Activated CD8-positive, alpha-beta memory T cell treated with anti-CD3 and anti-CD28 coated beads for 4 hours (primary cell): ENCODE data around the gene OR10C1.

Source experiments
- DNase-seq, 2 donors: peaks; one replicate each; pipeline ENCODE4 v3.0.0-alpha.2; 2020; ENCODE audit warnings: low read depth in 2 of 2

The OR10C1 gene

DNA sequence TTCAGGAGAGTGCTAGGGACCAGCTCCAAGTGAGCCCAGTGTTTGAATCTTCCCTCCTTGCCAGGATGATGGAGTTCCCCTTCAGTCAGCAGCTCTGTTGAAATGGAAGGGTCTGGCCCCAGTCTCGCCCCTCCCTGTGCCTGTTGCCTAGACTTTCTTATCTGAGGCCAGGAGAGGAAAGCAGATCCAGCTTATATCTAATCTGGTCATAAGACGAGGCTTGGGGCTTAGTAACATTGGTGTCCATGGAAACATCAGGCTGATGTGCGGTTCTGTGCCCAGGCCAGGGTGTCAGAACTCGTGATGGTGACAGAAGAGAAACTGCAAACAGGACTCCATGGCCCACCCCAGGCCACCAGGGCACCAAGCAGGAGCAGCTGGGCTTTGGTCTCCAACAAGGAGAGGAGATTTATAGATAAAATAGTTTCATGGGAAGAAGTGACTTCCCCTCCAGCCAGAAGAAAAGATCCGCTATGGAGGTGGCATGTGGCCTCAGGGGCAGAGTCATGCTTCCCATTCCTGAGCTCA, 38.9 kb downstream of the OR10C1 start:
- no peak for DNase-seq

DNA sequence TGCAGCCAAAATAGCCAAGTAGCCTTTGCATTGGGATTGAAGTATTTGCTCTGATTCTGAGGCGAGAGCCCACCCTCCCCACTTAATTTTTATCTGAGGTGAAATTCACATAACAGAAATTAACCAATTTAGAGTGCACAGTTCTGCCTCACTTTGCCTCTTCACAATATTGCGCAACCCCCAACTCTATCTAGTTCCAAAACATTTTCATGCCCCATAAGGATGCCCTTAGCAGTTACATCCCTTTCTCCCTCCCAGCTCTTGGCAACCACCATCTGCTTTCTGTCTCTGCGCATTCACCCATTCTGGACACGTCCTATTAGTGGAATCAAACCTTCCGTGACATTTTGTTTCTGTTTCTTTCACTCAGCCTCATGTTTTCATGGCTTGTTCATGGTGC, 39.6 kb downstream of the OR10C1 start:
- DNase-seq = no peak

DNA sequence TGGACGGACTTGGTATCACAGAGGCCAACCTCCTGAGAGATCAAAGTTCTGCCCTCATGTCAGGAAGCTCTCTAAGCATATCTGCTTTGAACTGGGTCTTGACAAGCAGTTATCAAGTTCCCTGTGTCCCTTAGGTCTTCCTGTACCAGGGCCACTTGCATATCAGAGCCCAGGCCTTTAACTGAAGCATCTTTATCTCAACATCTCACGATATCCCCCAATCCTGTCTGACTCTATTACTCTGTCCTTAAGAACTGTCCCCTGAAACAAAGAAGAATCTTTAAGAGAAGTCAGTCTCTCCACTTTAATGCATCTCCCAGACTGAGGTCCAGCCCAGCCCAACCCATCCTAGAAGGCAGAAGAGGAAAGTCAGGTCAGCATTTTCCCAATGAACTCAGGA, 40.5 kb downstream of the OR10C1 start:
- no peak for DNase-seq

DNA sequence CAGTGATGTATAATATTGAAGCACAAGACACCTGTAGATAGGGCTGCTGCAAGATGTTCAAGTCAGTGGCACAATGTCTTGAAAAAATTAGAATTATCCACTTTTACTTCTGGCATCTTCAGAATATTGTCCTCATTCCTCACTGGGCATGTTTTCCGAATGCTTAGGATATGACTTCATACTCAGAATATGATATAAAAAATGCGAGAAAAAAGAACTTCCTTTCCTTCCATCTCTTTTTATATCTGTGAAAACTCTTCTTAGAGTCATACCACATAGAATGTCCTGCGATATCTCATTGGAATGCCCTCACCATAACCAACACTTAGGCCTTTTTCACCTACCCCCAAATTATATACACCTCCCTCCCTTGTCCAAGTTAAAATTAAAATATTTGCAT, 44.1 kb downstream of the OR10C1 start:
- no peak for DNase-seq

DNA sequence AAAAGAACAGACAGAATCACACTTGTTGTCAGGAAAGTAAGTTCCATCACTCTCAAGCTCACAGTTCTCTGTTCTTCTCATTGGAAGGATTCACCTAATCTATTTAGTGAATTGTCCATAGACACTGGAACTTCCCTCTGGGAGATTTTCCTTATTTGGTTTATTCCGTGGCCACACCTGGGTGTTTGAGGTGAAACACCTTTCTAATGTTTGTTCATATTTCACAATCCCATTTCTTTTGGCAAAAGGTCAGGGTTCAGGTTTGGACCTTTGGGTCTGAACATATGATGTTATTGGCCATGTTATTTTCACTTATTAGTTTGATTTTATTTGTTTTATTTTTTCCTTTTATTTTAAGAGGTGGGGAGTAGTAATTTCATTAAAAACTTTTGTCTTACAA, 44.6 kb downstream of the OR10C1 start:
- no peak for DNase-seq

DNA sequence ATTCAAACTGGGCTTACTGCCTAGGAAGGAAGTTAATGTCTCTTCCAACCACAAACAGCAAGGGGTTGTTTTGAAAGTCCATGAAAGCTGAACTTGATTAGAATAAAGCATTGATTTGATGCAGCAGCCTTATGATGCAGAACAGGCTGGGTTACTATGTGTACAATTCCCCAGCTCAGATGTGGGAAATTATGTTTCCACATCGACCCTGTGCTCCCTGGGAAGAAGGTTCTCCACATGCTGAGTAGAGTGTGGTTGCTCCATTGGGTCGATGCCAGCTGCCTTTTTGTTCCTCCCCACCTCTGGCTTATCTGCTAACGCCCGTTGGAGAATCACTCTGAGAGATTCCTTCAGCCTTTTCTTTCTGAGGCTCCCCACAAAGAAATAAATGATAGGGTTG, 47.5 kb downstream of the OR10C1 start:
- DNase-seq = no peak

DNA sequence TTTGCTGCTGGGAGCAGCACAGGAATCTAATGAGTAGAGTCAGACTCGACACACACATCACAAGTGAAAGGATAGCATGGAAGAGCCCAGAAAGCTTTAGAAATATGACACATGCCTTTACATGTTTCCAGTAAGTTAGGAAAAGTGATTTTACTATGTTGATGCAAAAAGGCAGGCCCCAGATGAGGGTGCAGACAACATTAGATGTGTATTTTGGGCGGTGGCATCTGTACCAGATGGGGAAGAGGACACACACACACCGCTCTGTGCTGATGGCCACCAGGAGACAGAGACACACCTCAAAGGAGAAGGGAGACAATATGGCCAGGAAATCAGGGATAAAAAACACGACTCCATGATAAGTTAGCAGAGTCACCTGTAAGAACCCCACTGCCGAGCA, 48.0 kb downstream of the OR10C1 start:
- DNase-seq = no peak

DNA sequence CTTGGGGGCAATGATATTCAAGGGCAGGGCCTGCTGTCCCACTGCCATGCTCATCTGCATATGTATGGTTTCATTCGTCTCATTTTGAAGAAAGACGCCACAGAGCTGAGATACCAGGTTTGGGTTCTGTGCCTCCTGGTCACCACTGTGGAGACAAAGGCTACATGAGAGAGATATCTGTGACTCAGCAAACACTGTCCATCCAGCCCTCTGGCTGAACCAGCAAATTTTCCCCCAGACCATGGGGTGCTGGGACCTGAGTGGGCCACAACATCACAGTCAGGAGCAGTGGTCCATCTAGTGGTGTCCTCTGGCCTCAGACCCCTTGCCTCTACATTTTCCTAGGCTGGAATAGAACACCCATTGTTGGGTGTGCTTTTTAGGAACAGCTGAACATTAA, 48.6 kb downstream of the OR10C1 start, which contains the start of gene MAS1L:
Gene MAS1L, minus strand, starts transcription at position 297 of the 400 bp plus-strand sequence. Its CDS starts 54 bp downstream, at position 243.
- no peak for DNase-seq

DNA sequence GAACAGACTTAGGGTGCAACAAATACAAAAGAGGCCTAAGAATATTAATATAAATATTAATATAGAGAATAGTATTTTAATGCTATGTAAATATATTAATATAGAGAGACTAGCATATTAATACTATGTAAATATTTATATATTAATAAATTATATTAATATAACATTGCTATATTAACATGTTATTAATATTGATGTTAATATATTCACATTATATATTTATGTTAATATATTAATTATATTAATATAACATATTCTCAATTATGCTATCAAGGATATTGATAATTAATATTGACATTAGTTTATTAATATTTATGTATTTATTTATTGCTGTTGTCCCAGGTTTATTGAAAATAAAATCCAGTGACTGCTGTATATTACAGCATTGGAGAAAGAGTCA, 49.8 kb downstream of the OR10C1 start:
- no peak for DNase-seq

DNA sequence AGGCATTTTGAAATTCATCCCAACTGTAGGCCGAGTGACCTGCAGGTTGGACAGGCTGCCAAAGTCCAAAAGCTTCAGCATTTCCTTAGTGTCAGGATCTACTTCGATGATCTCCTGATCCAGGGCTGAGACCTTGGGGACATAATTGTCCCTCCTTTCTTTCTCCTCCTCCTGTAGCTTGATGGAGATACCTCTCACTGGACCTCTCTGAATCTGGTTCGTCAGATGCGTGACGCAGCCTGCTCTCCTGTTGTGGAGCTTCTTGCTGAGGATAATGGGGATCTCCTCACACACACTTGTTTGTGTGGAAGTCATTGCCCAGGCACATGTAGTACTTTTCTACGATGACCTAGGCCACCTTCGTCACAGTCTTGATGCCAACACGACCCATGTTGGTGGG, 50.2 kb downstream of the OR10C1 start:
- no peak for DNase-seq

DNA sequence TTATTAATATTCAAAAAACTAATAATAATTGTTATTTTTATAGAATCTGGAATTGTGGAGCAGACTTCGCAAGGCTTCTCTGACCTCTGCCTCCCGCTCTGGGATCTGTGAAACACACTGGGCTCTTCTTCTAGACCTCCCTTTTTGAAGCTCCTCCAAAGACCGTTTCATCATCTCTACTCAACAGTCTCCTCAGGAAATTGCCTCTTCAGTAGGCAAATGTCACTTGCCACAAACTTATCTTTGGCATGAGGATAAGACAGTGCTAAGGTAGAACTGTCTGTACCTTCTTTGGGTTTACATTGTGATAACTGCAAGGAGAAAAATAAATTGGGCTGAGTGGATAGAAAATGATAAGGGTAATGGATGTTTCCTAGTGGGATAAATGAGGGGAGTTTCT, 50.9 kb downstream of the OR10C1 start:
- DNase-seq = no peak

DNA sequence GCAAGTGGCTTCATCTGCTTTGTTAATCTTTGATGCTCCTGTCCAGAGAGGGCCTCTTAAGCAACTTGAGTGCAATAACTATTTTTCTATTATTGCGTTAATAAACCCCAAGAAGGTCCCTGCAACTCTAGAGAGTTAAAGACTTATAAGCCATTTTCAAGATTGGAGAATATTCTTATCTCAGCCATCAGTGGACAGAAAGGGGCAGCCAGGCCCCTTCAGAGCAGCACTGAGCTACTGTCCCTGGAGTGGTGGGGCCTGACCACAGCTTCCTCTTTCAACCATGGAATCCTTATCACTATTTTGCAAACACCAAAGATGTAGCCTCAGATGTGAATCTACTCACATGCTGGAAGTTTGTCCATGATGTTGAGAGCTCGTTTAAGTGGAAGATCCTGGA, 51.4 kb downstream of the OR10C1 start:
- DNase-seq = no peak
